ENCODE measurements around the gene EXTL1. TPM values are rescaled to one million over a fixed set of nuclear protein-coding genes. Genes with fewer than 3 reads are reported as not detected.

Gene EXTL1
- total and polyA plus RNA-seq, 7 experiments from 2014 or later = 0.14 to 0.32 TPM; not detected in 5

- H3K27me3 Mint-ChIP-seq = no peaks in the 10 kb centered on the region
- peak overlapping the region; percentile 81 to 94 (median 91) for H3K27ac Mint-ChIP-seq
- peaks cover 36 to 40% of the 10 kb centered on the region in 2 donors for H3K4me1 ChIP-seq (ENCODE audit: control insufficient read depth in 2 of 2, insufficient read depth in 2 of 2, low read length in 2 of 2)
- H3K4me3 ChIP-seq (ENCODE audit: low read length) = peak overlapping the region; percentile 63
- H3K9me3 Mint-ChIP-seq = no peaks in the 10 kb centered on the region
- DNase-seq (peak in 1 of 9 donors; percentile 16), ATAC-seq (no peak)
- no peaks in the 10 kb centered on the region for H3K27me3 ChIP-seq (ENCODE audit: control insufficient read depth in 2 of 2, insufficient read depth in 2 of 2, low read length in 2 of 2)
- H3K27ac ChIP-seq (ENCODE audit: low read depth, low read length) = peak overlapping the region; percentile 86
- ChIA-PET POLR2A (interaction anchor here (0.7 to 12.3 kb wide), 13 partner anchors 9 to 171 kb away, joined by 3 to 173 read pairs (median 4); partner anchors contain the start of gene MTFR1L), CTCF (interaction anchor here (0.6 to 5.0 kb wide), 5 partner anchors 22 to 687 kb away, joined by 3 to 38 read pairs (median 4); no protein-coding TSS in a partner anchor)
- no peaks in the 10 kb centered on the region for H3K9me3 ChIP-seq (ENCODE audit: control insufficient read depth in 2 of 3, low read length in 3 of 3)
- H3K4me3 Mint-ChIP-seq = peak overlapping the region; percentile 82 to 97 (median 90)
- peaks cover 16 to 29% (median 23%) of the 10 kb centered on the region in 5 donors for H3K36me3 Mint-ChIP-seq
- intact Hi-C loops (cut with micrococcal nuclease) = loop anchor here (1.0 to 10.0 kb wide), 3 partner anchors 8 to 555 kb away; partner anchors contain the start of genes MACO1 (in 1 of the 2) and PAFAH2 (in 1 of the 2)
- H3K4me1 Mint-ChIP-seq = peaks cover 44 to 89% (median 84%) of the 10 kb centered on the region in 7 donors
- H3K36me3 ChIP-seq (ENCODE audit: control insufficient read depth in 2 of 3, insufficient read depth in 3 of 3, low read length in 3 of 3) = no peaks in the 10 kb centered on the region
Measured at GRCh38 chr1:25990251-25990650, 31.3 kb upstream of the EXTL1 start.

GRCh38 chr1:25990702-25991395 is 30.7 kb upstream of the EXTL1 start:
- H3K27me3 Mint-ChIP-seq = no peaks in the 10 kb centered on the region

GRCh38 chr1:25991937-25992688 is 29.5 kb upstream of the EXTL1 start:
- H3K9me3 Mint-ChIP-seq = no peaks in the 10 kb centered on the region
- POLR2A ChIA-PET = interaction anchor here (0.6 to 12.3 kb wide), 5 partner anchors 23 to 97 kb away, joined by 3 to 173 read pairs (median 15); no protein-coding TSS in a partner anchor
- H3K27me3 Mint-ChIP-seq = no peaks in the 10 kb centered on the region
- Histone ChIP-seq H3K4me3 (ENCODE audit: low read length) (no peak overlapping the region), H3K4me1 (ENCODE audit: control insufficient read depth in 2 of 2, insufficient read depth in 2 of 2, low read length in 2 of 2) (peaks cover 43 to 44% of the 10 kb centered on the region in 2 donors), H3K36me3 (ENCODE audit: control insufficient read depth in 2 of 3, insufficient read depth in 3 of 3, low read length in 3 of 3) (no peaks in the 10 kb centered on the region), H3K27me3 (ENCODE audit: control insufficient read depth in 2 of 2, insufficient read depth in 2 of 2, low read length in 2 of 2) (no peaks in the 10 kb centered on the region), H3K9me3 (ENCODE audit: control insufficient read depth in 2 of 3, low read length in 3 of 3) (no peaks in the 10 kb centered on the region), H3K27ac (ENCODE audit: low read depth, low read length) (no peak overlapping the region)
- no peak for ATAC-seq
- intact Hi-C loops (cut with micrococcal nuclease) = loop anchor here in 1 of 2 donors (10.0 kb wide), 1 partner anchor 557 kb away; the partner anchor contains the start of gene MACO1
- peak overlapping the region in 9 of 10 donors; percentile 37 to 69 (median 51) for H3K4me3 Mint-ChIP-seq
- peaks cover 44 to 89% (median 83%) of the 10 kb centered on the region in 7 donors for H3K4me1 Mint-ChIP-seq
- DNase-seq = no peak
- CTCF ChIA-PET = interaction anchor here (0.8 to 1.2 kb wide), 3 partner anchors 21 to 97 kb away, joined by 3 to 5 read pairs (median 3); no protein-coding TSS in a partner anchor
- H3K36me3 Mint-ChIP-seq = peaks cover 7 to 17% (median 12%) of the 10 kb centered on the region in 5 donors
- H3K27ac Mint-ChIP-seq = peak overlapping the region in 8 of 9 donors; percentile 43 to 94 (median 74)

More at GRCh38 chr1:25990702-25991395, 30.7 kb upstream of the EXTL1 start:
- ATAC-seq = peak; percentile 93
- Histone ChIP-seq H3K4me3 (ENCODE audit: low read length) (peak overlapping the region; percentile 63), H3K9me3 (ENCODE audit: control insufficient read depth in 2 of 3, low read length in 3 of 3) (no peaks in the 10 kb centered on the region), H3K36me3 (ENCODE audit: control insufficient read depth in 2 of 3, insufficient read depth in 3 of 3, low read length in 3 of 3) (no peaks in the 10 kb centered on the region), H3K27ac (ENCODE audit: low read depth, low read length) (peak overlapping the region; percentile 86), H3K27me3 (ENCODE audit: control insufficient read depth in 2 of 2, insufficient read depth in 2 of 2, low read length in 2 of 2) (no peaks in the 10 kb centered on the region), H3K4me1 (ENCODE audit: control insufficient read depth in 2 of 2, insufficient read depth in 2 of 2, low read length in 2 of 2) (peaks cover 36 to 37% of the 10 kb centered on the region in 2 donors)
- peak in 8 of 9 donors; percentile 31 to 59 (median 56) for DNase-seq
- ChIA-PET POLR2A (interaction anchor here (0.7 to 12.3 kb wide), 13 partner anchors 8 to 171 kb away, joined by 3 to 173 read pairs (median 4); partner anchors contain the start of gene MTFR1L), CTCF (interaction anchor here (0.7 to 5.0 kb wide), 4 partner anchors 23 to 168 kb away, joined by 3 to 38 read pairs (median 6); no protein-coding TSS in a partner anchor)
- Mint-ChIP-seq H3K4me1 (peaks cover 42 to 89% (median 84%) of the 10 kb centered on the region in 7 donors), H3K4me3 (peak overlapping the region; percentile 82 to 97 (median 90)), H3K9me3 (no peaks in the 10 kb centered on the region), H3K36me3 (peaks cover 12 to 23% (median 18%) of the 10 kb centered on the region in 5 donors), H3K27ac (peak overlapping the region; percentile 81 to 94 (median 91))
- intact Hi-C loops (cut with micrococcal nuclease) = loop anchor here (1.0 to 10.0 kb wide), 3 partner anchors 7 to 556 kb away; partner anchors contain the start of genes MACO1 (in 1 of the 2) and PAFAH2 (in 1 of the 2)

GRCh38 chr1:25992689-25993171 is 28.8 kb upstream of the EXTL1 start:
- Histone ChIP-seq H3K4me3 (ENCODE audit: low read length) (no peak overlapping the region), H3K27ac (ENCODE audit: low read depth, low read length) (no peak overlapping the region), H3K4me1 (ENCODE audit: control insufficient read depth in 2 of 2, insufficient read depth in 2 of 2, low read length in 2 of 2) (peaks cover 40 to 49% of the 10 kb centered on the region in 2 donors), H3K36me3 (ENCODE audit: control insufficient read depth in 2 of 3, insufficient read depth in 3 of 3, low read length in 3 of 3) (no peaks in the 10 kb centered on the region), H3K27me3 (ENCODE audit: control insufficient read depth in 2 of 2, insufficient read depth in 2 of 2, low read length in 2 of 2) (no peaks in the 10 kb centered on the region), H3K9me3 (ENCODE audit: control insufficient read depth in 2 of 3, low read length in 3 of 3) (no peaks in the 10 kb centered on the region)
- peaks cover 4 to 13% (median 10%) of the 10 kb centered on the region in 5 donors for H3K36me3 Mint-ChIP-seq
- intact Hi-C loops (cut with micrococcal nuclease) = loop anchor here in 1 of 2 donors (10.0 kb wide), 1 partner anchor 558 kb away; the partner anchor contains the start of gene MACO1
- peak overlapping the region in 4 of 10 donors; percentile 47 to 69 (median 60) for H3K4me3 Mint-ChIP-seq
- H3K4me1 Mint-ChIP-seq = peaks cover 46 to 90% (median 81%) of the 10 kb centered on the region in 7 donors
- ChIA-PET POLR2A (interaction anchor here (0.6 to 12.3 kb wide), 4 partner anchors 24 to 99 kb away, joined by 3 to 173 read pairs (median 22); no protein-coding TSS in a partner anchor), CTCF (interaction anchor here (0.7 to 13.0 kb wide), 3 partner anchors 22 to 95 kb away, joined by 3 to 361 read pairs (median 3); partner anchors contain the start of gene STMN1)
- DNase-seq (no peak), ATAC-seq (no peak)
- H3K9me3 Mint-ChIP-seq = no peaks in the 10 kb centered on the region
- H3K27me3 Mint-ChIP-seq = no peaks in the 10 kb centered on the region
- H3K27ac Mint-ChIP-seq = peak overlapping the region in 8 of 9 donors; percentile 2 to 94 (median 80)

- Histone ChIP-seq H3K27me3 (ENCODE audit: control insufficient read depth in 2 of 2, insufficient read depth in 2 of 2, low read length in 2 of 2) (no peaks in the 10 kb centered on the region), H3K9me3 (ENCODE audit: control insufficient read depth in 2 of 3, low read length in 3 of 3) (no peaks in the 10 kb centered on the region), H3K36me3 (ENCODE audit: control insufficient read depth in 2 of 3, insufficient read depth in 3 of 3, low read length in 3 of 3) (no peaks in the 10 kb centered on the region), H3K4me3 (ENCODE audit: low read length) (no peak overlapping the region), H3K4me1 (ENCODE audit: control insufficient read depth in 2 of 2, insufficient read depth in 2 of 2, low read length in 2 of 2) (peaks cover 40 to 51% of the 10 kb centered on the region in 2 donors), H3K27ac (ENCODE audit: low read depth, low read length) (peak overlapping the region; percentile 16)
- DNase-seq (no peak), ATAC-seq (no peak)
- ChIA-PET CTCF (interaction anchor here (0.6 to 13.0 kb wide), 4 partner anchors 11 to 95 kb away, joined by 3 to 361 read pairs (median 3); partner anchors contain the start of gene STMN1), POLR2A (interaction anchor here (0.6 to 12.3 kb wide), 5 partner anchors 17 to 100 kb away, joined by 3 to 226 read pairs (median 3); partner anchors contain the start of gene STMN1)
- peak overlapping the region in 6 of 10 donors; percentile 37 to 67 (median 50) for H3K4me3 Mint-ChIP-seq
- peak overlapping the region in 8 of 9 donors; percentile 70 to 94 (median 86) for H3K27ac Mint-ChIP-seq
- H3K4me1 Mint-ChIP-seq = peaks cover 42 to 88% (median 77%) of the 10 kb centered on the region in 7 donors
- peaks cover 0 to 3% (median 0%) of the 10 kb centered on the region in 11 donors for H3K9me3 Mint-ChIP-seq
- intact Hi-C loops (cut with micrococcal nuclease) = loop anchor here in 1 of 2 donors (10.0 kb wide), 1 partner anchor 559 kb away; the partner anchor contains the start of gene MACO1
- no peaks in the 10 kb centered on the region for H3K27me3 Mint-ChIP-seq
- peaks cover 4 to 7% (median 5%) of the 10 kb centered on the region in 5 donors for H3K36me3 Mint-ChIP-seq
Measured at GRCh38 chr1:25993197-25993951, 28.2 kb upstream of the EXTL1 start.

All from naive thymus-derived CD4-positive, alpha-beta T cell (primary cell).